H9 (cell line): ENCODE measurements around the gene RAB33B. TPM values are rescaled to one million over a fixed set of nuclear protein-coding genes. Genes with fewer than 3 reads are reported as not detected.

Source experiments
- DNase-seq: peaks from one replicate; pipeline ENCODE4 v3.0.0-alpha.2; 2017
- H2AFZ ChIP-seq: one replicate; pipeline ENCODE4 v1.6.1; 2013; ENCODE audit warnings: mild to moderate bottlenecking, low read length, control low read depth, moderate library complexity
- H2AK5ac ChIP-seq: 2 replicates; pipeline ENCODE4 v1.6.1; 2013; ENCODE audit warnings: low read length, control low read depth, mixed read lengths; ENCODE audit not compliant: insufficient read length
- H2BK120ac ChIP-seq: one replicate; pipeline ENCODE4 v1.6.1; 2013; ENCODE audit warnings: low read depth, mild to moderate bottlenecking, low read length, control low read depth, inconsistent platforms; ENCODE audit not compliant: poor library complexity, severe bottlenecking
- H2BK12ac ChIP-seq: 2 replicates; pipeline ENCODE4 v1.6.1; 2013; ENCODE audit warnings: low read length, control low read depth, mixed read lengths, low read depth; ENCODE audit not compliant: insufficient read length
- H2BK15ac ChIP-seq: 2 replicates; pipeline ENCODE4 v1.6.1; 2013; ENCODE audit warnings: low read depth, low read length, control low read depth
- H2BK20ac ChIP-seq: one replicate; pipeline ENCODE4 v1.6.1; 2013; ENCODE audit warnings: low read depth, mild to moderate bottlenecking, low read length, control low read depth, inconsistent platforms; ENCODE audit not compliant: poor library complexity, severe bottlenecking
- H2BK5ac ChIP-seq: 2 replicates; pipeline ENCODE4 v1.6.1; 2013; ENCODE audit warnings: low read length, control low read depth, mixed read lengths; ENCODE audit not compliant: insufficient read length
- H3K14ac ChIP-seq: 2 replicates; pipeline ENCODE4 v1.6.1; 2013; ENCODE audit warnings: low read length, control low read depth; ENCODE audit not compliant: insufficient read depth
- H3K18ac ChIP-seq: 2 replicates; pipeline ENCODE4 v1.6.1; 2013; ENCODE audit warnings: low read depth, mild to moderate bottlenecking, mixed read lengths, low read length, control low read depth; ENCODE audit not compliant: insufficient read length
- H3K23ac ChIP-seq: 2 replicates; pipeline ENCODE4 v1.6.1; 2013; ENCODE audit warnings: low read length, control low read depth, mixed read lengths, low read depth; ENCODE audit not compliant: insufficient read length
- H3K23me2 ChIP-seq: 2 replicates; pipeline ENCODE4 v1.6.1; 2013; ENCODE audit warnings: low read depth, mild to moderate bottlenecking, mixed read lengths, low read length, control low read depth; ENCODE audit not compliant: insufficient read length, poor library complexity, severe bottlenecking
- H3K27ac ChIP-seq: 2 replicates; pipeline ENCODE4 v1.5.1; 2013; ENCODE audit warnings: low read length, control low read depth, mixed read lengths, low read depth; ENCODE audit not compliant: insufficient read length
- H3K27me3 ChIP-seq: 2 replicates; pipeline ENCODE4 v1.6.1; 2013; ENCODE audit warnings: low read length, control low read depth, inconsistent platforms; ENCODE audit not compliant: insufficient read depth
- H3K4ac ChIP-seq: 2 replicates; pipeline ENCODE4 v1.6.1; 2013; ENCODE audit warnings: low read depth, mild to moderate bottlenecking, control low read depth, inconsistent platforms, low read length, moderate library complexity
- H3K4me1 ChIP-seq: 2 replicates; pipeline ENCODE4 v1.6.1; 2013; ENCODE audit warnings: low read length, control low read depth, inconsistent platforms; ENCODE audit not compliant: insufficient read depth
- H3K4me2 ChIP-seq: 2 replicates; pipeline ENCODE4 v1.6.1; 2013; ENCODE audit warnings: low read length, control low read depth, mixed read lengths; ENCODE audit not compliant: insufficient read length, insufficient read depth
- H3K56ac ChIP-seq: 2 replicates; pipeline ENCODE4 v1.6.1; 2013; ENCODE audit warnings: low read depth, mild to moderate bottlenecking, mixed read lengths, low read length, control low read depth; ENCODE audit not compliant: insufficient read length
- H3K79me1 ChIP-seq: 2 replicates; pipeline ENCODE4 v1.6.1; 2013; ENCODE audit warnings: low read depth, mild to moderate bottlenecking, moderate library complexity, low read length, control low read depth, inconsistent platforms; ENCODE audit not compliant: insufficient read depth, poor library complexity, severe bottlenecking
- H3K79me2 ChIP-seq: 2 replicates; pipeline ENCODE4 v1.6.1; 2013; ENCODE audit warnings: low read length, control low read depth, inconsistent platforms; ENCODE audit not compliant: insufficient read depth
- H3K9ac ChIP-seq: 2 replicates; pipeline ENCODE4 v1.6.1; 2013; ENCODE audit warnings: low read length, control low read depth, mixed read lengths; ENCODE audit not compliant: insufficient read length; ENCODE audit errors: extremely low read depth
- H3K9me3 ChIP-seq: one replicate; pipeline ENCODE4 v1.6.1; 2013; ENCODE audit warnings: low read depth, low read length, inconsistent platforms; ENCODE audit not compliant: control insufficient read depth
- H3T11ph ChIP-seq: one replicate; pipeline ENCODE4 v1.6.1; 2013; ENCODE audit warnings: mild to moderate bottlenecking, low read length, control low read depth, inconsistent platforms
- H4K20me1 ChIP-seq: one replicate; pipeline ENCODE4 v1.6.1; 2013; ENCODE audit not compliant: control insufficient read depth, insufficient read length, insufficient read depth
- H4K5ac ChIP-seq: 2 replicates; pipeline ENCODE4 v1.6.1; 2013; ENCODE audit warnings: low read depth, mild to moderate bottlenecking, mixed read lengths, low read length, control low read depth; ENCODE audit not compliant: insufficient read length
- H4K8ac ChIP-seq: replicated peaks from 2 replicates; pipeline ENCODE4 v1.6.1; 2013; ENCODE audit warnings: low read length, control low read depth, mixed read lengths, low read depth; ENCODE audit not compliant: insufficient read length
- H4K91ac ChIP-seq: 2 replicates; pipeline ENCODE4 v1.6.1; 2013; ENCODE audit warnings: low read depth, mild to moderate bottlenecking, moderate library complexity, mixed read lengths, low read length, control low read depth; ENCODE audit not compliant: insufficient read length
- H3K27ac Mint-ChIP-seq, 3 experiments: 2 replicates in 2 of 3; 3 replicates in 1 of 3; pipeline ENCODE4 v1.8.0; 2020 to 2021; ENCODE audit warnings: mixed read lengths in 3 of 3, mild to moderate bottlenecking in 1 of 3, moderate library complexity in 1 of 3
- H3K27me3 Mint-ChIP-seq: 2 replicates; pipeline ENCODE4 v1.8.0; 2021; ENCODE audit warnings: low read depth, mild to moderate bottlenecking, moderate library complexity, mixed read lengths
- H3K36me3 Mint-ChIP-seq, 3 experiments: 2 replicates in 2 of 3; 3 replicates in 1 of 3; pipeline ENCODE4 v1.8.0; 2020 to 2021; ENCODE audit warnings: low read depth in 3 of 3, mixed read lengths in 3 of 3; ENCODE audit not compliant: insufficient read depth in 1 of 3
- H3K4me1 Mint-ChIP-seq, 2 experiments: 2 replicates each; pipeline ENCODE4 v1.8.0; 2020; ENCODE audit warnings: mixed read lengths in 2 of 2
- H3K4me3 Mint-ChIP-seq, 2 experiments: 2 replicates in 1 of 2; 3 replicates in 1 of 2; pipeline ENCODE4 v1.8.0; 2020 to 2021; ENCODE audit warnings: mild to moderate bottlenecking in 2 of 2, mixed read lengths in 2 of 2, moderate library complexity in 1 of 2
- H3K9me3 Mint-ChIP-seq, 2 experiments: 2 replicates in 1 of 2; 3 replicates in 1 of 2; pipeline ENCODE4 v1.8.0; 2020; ENCODE audit warnings: mild to moderate bottlenecking in 2 of 2, mixed read lengths in 2 of 2, moderate library complexity in 1 of 2
- CTCF ChIP-seq: fragments of 200-600 bp; sonication (generic); conservative IDR thresholded peaks from 3 replicates; pipeline ENCODE4 v1.8.0; 2021; ENCODE audit warnings: antibody characterized with exemption, mild to moderate bottlenecking
- WGBS: extraction: QIAGEN DNeasy Blood & Tissue Kit; methylation state at CpG from one replicate; pipeline ENCODE4 v1.1.7; 2013; ENCODE audit warnings: missing lambda C conversion rate, low lambda C conversion rate, mixed read lengths; ENCODE audit not compliant: insufficient read length; ENCODE audit errors: extremely low coverage; 5-methylcytosine and 5-hydroxymethylcytosine counted together
- total RNA-seq: library from RNA; stranded (reverse); gene quantifications from 2 replicates; pipeline ENCODE4 v1.2.1, GENCODE V29; 2021

The RAB33B gene
- total RNA-seq, 1 experiment from 2014 or later = 7.7 TPM

DNA sequence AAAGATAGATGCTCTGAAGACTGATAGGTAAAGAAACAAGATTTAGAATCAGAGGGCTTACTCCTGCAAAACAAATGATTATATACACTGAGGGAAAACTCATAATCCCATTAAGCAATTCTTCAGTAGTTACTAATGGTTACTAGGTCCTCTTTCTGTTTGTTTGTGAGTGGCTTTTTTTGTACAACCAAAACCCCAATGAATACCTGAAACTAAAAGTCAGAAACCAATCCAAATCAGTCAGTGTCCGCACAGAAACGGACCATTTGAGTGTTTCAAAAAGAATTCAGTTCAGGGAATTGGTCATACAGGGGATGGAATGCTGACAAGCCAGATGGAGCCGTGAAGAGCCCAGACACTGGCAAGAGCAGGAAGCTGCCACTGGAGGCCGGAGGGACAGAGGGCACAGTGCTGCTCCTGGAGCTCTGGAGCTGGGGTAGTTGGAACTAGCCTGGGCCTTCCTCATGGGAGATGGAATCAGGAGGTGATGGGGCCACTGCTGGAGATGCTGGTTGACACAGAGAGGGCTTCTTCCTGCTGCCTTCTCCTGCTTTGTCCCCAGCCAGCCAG, 70.2 kb downstream of the RAB33B start:
- no peak for DNase-seq
- H3K36me3 Mint-ChIP-seq = no peaks in the 10 kb centered on the region
- no CpG with 5 or more reads among the region's 4 CpGs for WGBS
- Histone ChIP-seq H3K14ac (no peak overlapping the region; the same call in 1 of the 2 replicates), H3K79me1 (no peaks in the 10 kb centered on the region), H3K23ac (no peak overlapping the region), H3K56ac (no peak overlapping the region), H2BK12ac (no peak overlapping the region), H3K4ac (no peak overlapping the region), H3K27ac (no peak overlapping the region), H3K79me2 (no peaks in the 10 kb centered on the region), H3K4me1 (no peaks in the 10 kb centered on the region), H2BK20ac (no peak overlapping the region), H2BK15ac (no peak overlapping the region), H3K9ac (no peak overlapping the region), H3K18ac (no peak overlapping the region), H3K9me3 (no peaks in the 10 kb centered on the region), H2BK5ac (no peak overlapping the region), H3K27me3 (no peaks in the 10 kb centered on the region), H4K20me1 (no peaks in the 10 kb centered on the region), H4K8ac (no peak overlapping the region), H4K5ac (no peak overlapping the region), H2BK120ac (no peak overlapping the region), H2AK5ac (no peak overlapping the region), H3K23me2 (no peaks in the 10 kb centered on the region), H4K91ac (no peak overlapping the region), H3T11ph (no peak overlapping the region), H2AFZ (no peak overlapping the region), H3K4me2 (no peak overlapping the region)
- H3K27me3 Mint-ChIP-seq = no peaks in the 10 kb centered on the region
- no peak overlapping the region for H3K4me3 Mint-ChIP-seq
- no peak overlapping the region for H3K27ac Mint-ChIP-seq
- TF ChIP-seq CTCF = no peak
- no peaks in the 10 kb centered on the region for H3K9me3 Mint-ChIP-seq
- H3K4me1 Mint-ChIP-seq = peaks cover 2 to 5% of the 10 kb centered on the region in 2 experiments; a peak in 3 of 4 replicates
